HCT116 (cell line): ENCODE results near the gene TSPAN1.

ENCODE experiments used
- CEBPB ChIP-seq: IDR thresholded peaks from 2 replicates; pipeline ENCODE4 v1.6.1; 2012; ENCODE audit warnings: low read depth
- EGR1 ChIP-seq: IDR thresholded peaks from 2 replicates; pipeline ENCODE4 v1.6.1; 2012; ENCODE audit warnings: low read depth
- EZH2 ChIP-seq: fragments of 200-600 bp; sonication (generic); IDR thresholded peaks from 2 replicates; pipeline ENCODE4 v1.6.1; 2017; ENCODE audit warnings: antibody characterized with exemption, mixed run types
- EZH2phosphoT487 ChIP-seq: fragments of 200-600 bp; IDR thresholded peaks from 2 replicates; pipeline ENCODE4 v1.6.1; 2018; ENCODE audit warnings: antibody characterized with exemption, borderline replicate concordance
- POLR2A ChIP-seq: IDR thresholded peaks from 2 replicates; pipeline ENCODE4 v1.7.0; 2011; ENCODE audit warnings: borderline replicate concordance; ENCODE audit not compliant: insufficient read depth, insufficient read length; ENCODE audit errors: extremely low read depth
- POLR2AphosphoS5 ChIP-seq: IDR thresholded peaks from 2 replicates; pipeline ENCODE4 v1.6.1; 2011; ENCODE audit warnings: mild to moderate bottlenecking, low read depth, low read length, moderate library complexity
- SIN3A ChIP-seq: IDR thresholded peaks from 2 replicates; pipeline ENCODE4 v1.6.1; 2012; ENCODE audit warnings: low read depth
- TF ChIP-seq, protein P1 (sequence below), 3 experiments: fragments of 200-600 bp in 1 of 3; sonication (generic) in 1 of 3; IDR thresholded peaks in 2 of 3; conservative IDR thresholded peaks in 1 of 3; 2 replicates each; pipeline ENCODE4 v1.5.1; 2012 to 2017; ENCODE audit warnings: low read depth in 2 of 3, low read length in 2 of 3, antibody characterized with exemption in 1 of 3, borderline replicate concordance in 1 of 3, control low read depth in 1 of 3, mild to moderate bottlenecking in 1 of 3, mixed read lengths in 1 of 3, mixed run types in 1 of 3, moderate library complexity in 1 of 3; ENCODE audit not compliant: insufficient read depth in 1 of 3
- TF ChIP-seq, protein P2 (sequence below): IDR thresholded peaks from 2 replicates; pipeline ENCODE4 v1.6.1; 2012

DNA sequence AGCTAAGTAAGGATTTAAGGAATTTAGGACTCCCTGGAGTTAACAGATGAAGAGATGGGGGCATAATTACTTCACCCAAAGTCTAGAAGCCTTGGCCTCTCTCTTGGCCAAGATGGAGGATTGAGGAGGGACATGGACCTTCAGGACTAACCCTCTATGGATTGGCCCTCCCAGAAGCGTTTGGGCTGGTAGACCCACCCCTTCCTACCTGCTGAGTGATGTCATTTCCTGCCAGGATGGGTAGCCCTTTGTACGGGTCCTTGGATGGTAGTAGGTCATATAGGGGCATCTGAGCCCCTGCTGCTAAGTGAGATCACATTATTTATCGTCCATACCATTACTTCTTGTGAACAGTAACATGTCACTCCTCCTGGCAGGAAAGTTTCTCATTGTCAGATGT lies 45.9 kb downstream of the TSPAN1 start:
- TF ChIP-seq POLR2A = peak; percentile 87
- TF ChIP-seq, protein P1, sequence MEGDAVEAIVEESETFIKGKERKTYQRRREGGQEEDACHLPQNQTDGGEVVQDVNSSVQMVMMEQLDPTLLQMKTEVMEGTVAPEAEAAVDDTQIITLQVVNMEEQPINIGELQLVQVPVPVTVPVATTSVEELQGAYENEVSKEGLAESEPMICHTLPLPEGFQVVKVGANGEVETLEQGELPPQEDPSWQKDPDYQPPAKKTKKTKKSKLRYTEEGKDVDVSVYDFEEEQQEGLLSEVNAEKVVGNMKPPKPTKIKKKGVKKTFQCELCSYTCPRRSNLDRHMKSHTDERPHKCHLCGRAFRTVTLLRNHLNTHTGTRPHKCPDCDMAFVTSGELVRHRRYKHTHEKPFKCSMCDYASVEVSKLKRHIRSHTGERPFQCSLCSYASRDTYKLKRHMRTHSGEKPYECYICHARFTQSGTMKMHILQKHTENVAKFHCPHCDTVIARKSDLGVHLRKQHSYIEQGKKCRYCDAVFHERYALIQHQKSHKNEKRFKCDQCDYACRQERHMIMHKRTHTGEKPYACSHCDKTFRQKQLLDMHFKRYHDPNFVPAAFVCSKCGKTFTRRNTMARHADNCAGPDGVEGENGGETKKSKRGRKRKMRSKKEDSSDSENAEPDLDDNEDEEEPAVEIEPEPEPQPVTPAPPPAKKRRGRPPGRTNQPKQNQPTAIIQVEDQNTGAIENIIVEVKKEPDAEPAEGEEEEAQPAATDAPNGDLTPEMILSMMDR (IDR thresholded peaks at IDR 0.05 in 2 of 3, conservative IDR thresholded peaks at IDR 0.05 in 1 of 3; ENCODE audit: borderline replicate concordance in 1 of 3, insufficient read depth in 1 of 3, low read depth in 2 of 3, low read length in 2 of 3) = no peak
- TF ChIP-seq EZH2 = no peak
- TF ChIP-seq EZH2phosphoT487 = no peak
- TF ChIP-seq SIN3A = no peak
- TF ChIP-seq, protein P2, sequence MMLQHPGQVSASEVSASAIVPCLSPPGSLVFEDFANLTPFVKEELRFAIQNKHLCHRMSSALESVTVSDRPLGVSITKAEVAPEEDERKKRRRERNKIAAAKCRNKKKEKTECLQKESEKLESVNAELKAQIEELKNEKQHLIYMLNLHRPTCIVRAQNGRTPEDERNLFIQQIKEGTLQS = no peak
- TF ChIP-seq CEBPB = no peak
- no peak for TF ChIP-seq EGR1
- TF ChIP-seq POLR2AphosphoS5 = peak; percentile 37; the same call in 1 of the 2 replicates
